PC-3 (cell line): ENCODE results near the gene TMEM79. TPM values are rescaled to one million over a fixed set of nuclear protein-coding genes. Genes with fewer than 3 reads are reported as not detected.
"Not testable (repeated sequence)": the region's sequence is repeated elsewhere in the genome, so short reads cannot be mapped to it uniquely, and the experiment has no call there.

ENCODE experiments used
- ATAC-seq: fragments of 200-7000 bp; cut with Tn5 transposase; 2 replicates; pipeline ENCODE4 v1.9.1; 2020; ENCODE audit warnings: mild to moderate bottlenecking, moderate library complexity
- BruUV-seq: library from RNA; stranded (reverse); fragments of 400-500 nt; replicated peaks from 2 replicates; lab custom pipeline; 2021; lab: Mats Ljungman, UMichigan
- CTCF ChIA-PET: fragments of 300-600 bp; sonication (Branson Sonifier 250); formaldehyde crosslinking; loops from one replicate; lab custom pipeline; 2022; ENCODE audit warnings: antibody characterized with exemption; lab: Charles Lee
- POLR2A ChIA-PET: fragments of 300-600 bp; sonication (Branson Sonifier 250); formaldehyde crosslinking; loops from one replicate; lab custom pipeline; 2022; ENCODE audit warnings: antibody characterized with exemption; ENCODE audit not compliant: unreplicated experiment; lab: Charles Lee
- DNase-seq: peaks from one replicate; pipeline ENCODE4 v3.0.0-alpha.2; 2015
- H2AFZ ChIP-seq: fragments of 300-600 bp; sonication (generic); 2 replicates; pipeline ENCODE4 v1.6.0; 2016; ENCODE audit warnings: antibody characterized with exemption, low read length
- H3F3A ChIP-seq: fragments of 300-600 bp; sonication (generic); one replicate; pipeline ENCODE4 v1.6.0; 2017; ENCODE audit warnings: antibody characterized with exemption, low read length, control low read depth, mild to moderate bottlenecking; ENCODE audit not compliant: unreplicated experiment
- H3K27ac ChIP-seq: fragments of 300-600 bp; sonication (generic); 2 replicates; pipeline ENCODE4 v1.5.1; 2016; ENCODE audit warnings: mild to moderate bottlenecking, low read length
- H3K27me3 ChIP-seq: fragments of 300-600 bp; sonication (generic); 2 replicates; pipeline ENCODE4 v1.6.1; 2016; ENCODE audit warnings: low read length, mixed read lengths
- H3K36me3 ChIP-seq: fragments of 300-600 bp; sonication (generic); 2 replicates; pipeline ENCODE4 v1.6.1; 2016; ENCODE audit warnings: low read depth, mixed run types, low read length, mixed read lengths
- H3K4me1 ChIP-seq: fragments of 300-600 bp; sonication (generic); 2 replicates; pipeline ENCODE4 v1.5.1; 2016; ENCODE audit warnings: low read length; ENCODE audit not compliant: insufficient read depth
- H3K4me2 ChIP-seq: fragments of 300-600 bp; sonication (generic); 2 replicates; pipeline ENCODE4 v1.6.0; 2016; ENCODE audit warnings: low read length
- H3K4me3 ChIP-seq: fragments of 300-600 bp; sonication (generic); 2 replicates; pipeline ENCODE4 v1.5.1; 2016; ENCODE audit warnings: mild to moderate bottlenecking, low read length, mixed read lengths
- H3K79me2 ChIP-seq: fragments of 300-600 bp; sonication (generic); 2 replicates; pipeline ENCODE4 v1.6.1; 2017; ENCODE audit warnings: low read length, mixed read lengths
- H3K9ac ChIP-seq: fragments of 300-600 bp; sonication (generic); 2 replicates; pipeline ENCODE4 v1.6.0; 2016; ENCODE audit warnings: mild to moderate bottlenecking, low read length
- H3K9me2 ChIP-seq: fragments of 300-600 bp; sonication (generic); replicated peaks from 2 replicates; pipeline ENCODE4 v1.6.1; 2016; ENCODE audit warnings: mixed run types, low read length, mixed read lengths
- H3K9me3 ChIP-seq: fragments of 300-600 bp; sonication (generic); 2 replicates; pipeline ENCODE4 v1.6.1; 2016; ENCODE audit warnings: low read length, mixed read lengths
- H4K20me1 ChIP-seq: fragments of 300-600 bp; sonication (generic); 2 replicates; pipeline ENCODE4 v1.6.1; 2016; ENCODE audit warnings: low read length, mixed read lengths
- CTCF ChIP-seq: fragments of 300-600 bp; sonication (generic); conservative IDR thresholded peaks from 2 replicates; pipeline ENCODE4 v1.5.1; 2017; ENCODE audit warnings: antibody characterized with exemption, low read depth, mild to moderate bottlenecking, low read length
- EZH2 ChIP-seq: fragments of 300-600 bp; sonication (generic); IDR thresholded peaks from one replicate; pipeline ENCODE4 v1.6.1; 2017; ENCODE audit warnings: antibody characterized with exemption, mild to moderate bottlenecking, low read length; ENCODE audit not compliant: unreplicated experiment
- EZH2phosphoT487 ChIP-seq: fragments of 300-600 bp; sonication (generic); IDR thresholded peaks from 2 replicates; pipeline ENCODE4 v1.6.1; 2018; ENCODE audit warnings: mild to moderate bottlenecking, antibody characterized with exemption, low read length, borderline replicate concordance
- intact Hi-C: fragments of 100-400 bp; cut with micrococcal nuclease; formaldehyde crosslinking; loops from 2 replicates; pipeline ENCODE4 v1.9.0; 2023
- total RNA-seq: library from RNA; depleted of rRNA; stranded (reverse); fragments of >200 nt; gene quantifications from 2 replicates; pipeline ENCODE4 v1.2.3, GENCODE V29; 2014

The TMEM79 gene
- total RNA-seq, 1 experiment from 2014 or later = 8.1 TPM

- intact Hi-C loops = loop anchor here (10.0 kb wide), 1 partner anchor 172 kb away; no protein-coding TSS in a partner anchor
- ATAC-seq = no peak
- H3K9me2 ChIP-seq = no peaks in the 10 kb centered on the region
- TF ChIP-seq CTCF = no peak
- no peak for TF ChIP-seq EZH2phosphoT487
- TF ChIP-seq EZH2 = no peak
- no peaks in the 10 kb centered on the region for H3K27me3 ChIP-seq
- H3K79me2 ChIP-seq = peaks cover 12% of the 10 kb centered on the region
- no peak overlapping the region for H3K27ac ChIP-seq
- ChIA-PET CTCF (interaction anchor here (0.6 kb wide), 1 partner anchor 91 kb away, joined by 11 read pairs; no protein-coding TSS in a partner anchor), POLR2A (interaction anchor here (0.5 kb wide), 1 partner anchor 21 kb away, joined by 3 read pairs; the partner anchor contains the start of gene GLMP)
- peaks cover 86% of the 10 kb centered on the region for H3K36me3 ChIP-seq
- H3F3A ChIP-seq = no peaks in the 10 kb centered on the region
- BruUV-seq = no TSS peak
- peaks cover 15% of the 10 kb centered on the region; the same call in 1 of the 2 replicates for H4K20me1 ChIP-seq
- no peak overlapping the region for H3K9ac ChIP-seq
- no peak overlapping the region for H3K4me2 ChIP-seq
- H3K9me3 ChIP-seq = no peaks in the 10 kb centered on the region
- DNase-seq = no peak
- peaks cover 5% of the 10 kb centered on the region; the same call in 1 of the 2 replicates for H3K4me1 ChIP-seq
- H3K4me3 ChIP-seq = no peak overlapping the region
- H2AFZ ChIP-seq = no peak overlapping the region
Observed at GRCh38 chr1:156316909-156317308, 32.8 kb downstream of the TMEM79 start.

GRCh38 chr1:156319664-156320063, 35.5 kb downstream of the TMEM79 start:
- Histone ChIP-seq H3K36me3 (peaks cover 78% of the 10 kb centered on the region), H3K4me1 (peaks cover 11% of the 10 kb centered on the region), H3F3A (no peaks in the 10 kb centered on the region), H3K9ac (no peak overlapping the region), H3K27me3 (no peaks in the 10 kb centered on the region), H2AFZ (no peak overlapping the region), H3K9me2 (no peaks in the 10 kb centered on the region), H4K20me1 (peaks cover 15% of the 10 kb centered on the region; the same call in 1 of the 2 replicates), H3K4me2 (no peak overlapping the region), H3K27ac (no peak overlapping the region), H3K79me2 (peaks cover 19% of the 10 kb centered on the region), H3K9me3 (no peaks in the 10 kb centered on the region), H3K4me3 (no peak overlapping the region)
- ATAC-seq (peak; percentile 27), DNase-seq (peak; percentile 65)
- POLR2A ChIA-PET = no interaction called here
- BruUV-seq = no TSS peak
- CTCF ChIA-PET = interaction anchor here (0.6 to 1.2 kb wide), 6 partner anchors 29 to 174 kb away, joined by 3 to 10 read pairs (median 6); no protein-coding TSS in a partner anchor
- TF ChIP-seq EZH2phosphoT487 = no peak
- TF ChIP-seq EZH2 = no peak
- peak; percentile 83 for TF ChIP-seq CTCF
- intact Hi-C loops = loop anchor here (10.0 kb wide), 1 partner anchor 175 kb away; no protein-coding TSS in a partner anchor

GRCh38 chr1:156320560-156320959, 36.4 kb downstream of the TMEM79 start:
- H3K27me3 ChIP-seq = no peaks in the 10 kb centered on the region
- H3K27ac ChIP-seq = no peak overlapping the region
- no peak overlapping the region for H2AFZ ChIP-seq
- H3K4me3 ChIP-seq = no peak overlapping the region
- no peaks in the 10 kb centered on the region for H3F3A ChIP-seq
- H3K4me1 ChIP-seq = peaks cover 11% of the 10 kb centered on the region
- peaks cover 79% of the 10 kb centered on the region for H3K36me3 ChIP-seq
- H3K9me3 ChIP-seq = no peaks in the 10 kb centered on the region
- BruUV-seq = no TSS peak
- POLR2A ChIA-PET = no interaction called here
- no peak overlapping the region for H3K9ac ChIP-seq
- intact Hi-C loops = no loop called here
- peaks cover 19% of the 10 kb centered on the region for H3K79me2 ChIP-seq
- H3K4me2 ChIP-seq = no peak overlapping the region
- CTCF ChIA-PET = no interaction called here
- no peaks in the 10 kb centered on the region for H3K9me2 ChIP-seq
- peaks cover 21% of the 10 kb centered on the region; the same call in 1 of the 2 replicates for H4K20me1 ChIP-seq
- ATAC-seq (peak; percentile 57), DNase-seq (peak; percentile 53)
- TF ChIP-seq EZH2phosphoT487 (no peak), CTCF (no peak), EZH2 (no peak)

- intact Hi-C loops, H3K27ac ChIP-seq, POLR2A ChIA-PET, H2AFZ ChIP-seq, H3K4me2 ChIP-seq, H3K4me3 ChIP-seq, H3K9me2 ChIP-seq, H3F3A ChIP-seq, H3K9ac ChIP-seq, CTCF ChIA-PET, H3K27me3 ChIP-seq, H3K9me3 ChIP-seq, BruUV-seq: not testable (repeated sequence)
- peak; percentile 65 for ATAC-seq
- peaks cover 64% of the 10 kb centered on the region for H3K36me3 ChIP-seq
- peaks cover 24% of the 10 kb centered on the region; the same call in 1 of the 2 replicates for H4K20me1 ChIP-seq
- peaks cover 11% of the 10 kb centered on the region for H3K4me1 ChIP-seq
- DNase-seq = peak; percentile 64
- peaks cover 18% of the 10 kb centered on the region for H3K79me2 ChIP-seq
Observed at GRCh38 chr1:156323179-156323578, 39.1 kb downstream of the TMEM79 start.
